Measurements from ENCODE around the gene EXD3.
"Not testable (repeated sequence)": the region's sequence is repeated elsewhere in the genome, so short reads cannot be mapped to it uniquely, and the experiment has no call there.

The EXD3 gene

DNA sequence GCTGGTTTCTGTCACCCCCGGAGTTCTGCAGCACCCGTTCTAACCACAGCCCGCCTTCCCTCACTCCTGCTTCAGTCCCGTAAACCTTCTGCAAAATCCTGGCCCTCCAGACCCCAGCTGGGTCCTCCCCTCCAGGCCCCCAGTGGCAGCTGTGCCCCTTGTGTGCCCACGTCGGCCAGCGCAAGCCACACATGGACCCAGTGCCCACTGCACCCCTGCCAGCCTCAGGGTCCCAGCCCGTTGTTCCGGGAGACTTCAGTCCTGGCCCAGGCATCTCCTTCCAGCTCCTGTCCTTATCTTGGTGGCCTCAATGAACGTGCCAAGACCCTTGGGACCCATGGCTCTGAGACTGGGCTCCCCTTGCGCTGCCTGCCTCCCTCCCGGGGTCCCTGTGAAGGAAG, 43.2 kb downstream of the EXD3 start:
- no peaks in the 10 kb centered on the region for H3K27me3 ChIP-seq

DNA sequence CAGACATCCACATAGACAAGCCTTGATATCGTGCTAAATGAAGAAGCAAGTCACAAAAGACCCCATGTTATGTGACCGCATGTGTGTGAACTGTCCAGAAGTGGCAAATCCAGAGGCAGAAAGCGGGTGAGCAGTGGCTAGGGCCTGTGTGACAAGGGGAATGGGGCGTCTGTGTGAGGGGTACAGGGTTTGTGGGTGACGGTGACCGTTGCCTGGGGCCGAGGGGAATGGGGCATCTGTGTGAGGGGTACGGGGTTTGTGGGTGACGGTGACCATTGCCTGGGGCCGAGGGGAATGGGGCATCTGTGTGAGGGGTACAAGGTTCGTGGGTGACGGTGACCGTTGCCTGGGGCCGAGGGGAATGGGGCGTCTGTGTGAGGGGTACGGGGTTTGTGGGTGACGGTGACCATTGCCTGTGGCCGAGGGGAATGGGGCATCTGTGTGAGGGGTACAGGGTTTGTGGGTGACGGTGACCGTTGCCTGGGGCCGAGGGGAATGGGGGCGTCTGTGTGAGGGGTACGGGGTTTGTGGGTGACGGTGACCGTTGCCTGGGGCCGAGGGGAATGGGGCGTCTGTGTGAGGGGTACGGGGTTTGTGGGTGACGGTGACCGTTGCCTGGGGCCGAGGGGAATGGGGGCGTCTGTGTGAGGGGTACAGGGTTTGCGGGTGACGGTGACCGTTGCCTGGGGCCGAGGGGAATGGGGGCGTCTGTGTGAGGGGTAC, 44.1 kb downstream of the EXD3 start:
- not testable (repeated sequence) for H3K27ac ChIP-seq; H3K4me3 ChIP-seq (ENCODE audit: low read depth in 1 of 2, low read length in 1 of 2); H3K4me1 ChIP-seq (ENCODE audit: control insufficient read depth in 1 of 2, insufficient read depth in 1 of 2, low read depth in 1 of 2, low read length in 1 of 2); H3K27me3 ChIP-seq; H3K36me3 ChIP-seq; H3K9me3 ChIP-seq

More for the DNA sequence above, 43.2 kb downstream of the EXD3 start:
- Histone ChIP-seq H3K4me1 (ENCODE audit: control insufficient read depth in 1 of 2, insufficient read depth in 1 of 2, low read depth in 1 of 2, low read length in 1 of 2) (no peaks in the 10 kb centered on the region), H3K4me3 (ENCODE audit: low read depth in 1 of 2, low read length in 1 of 2) (no peak overlapping the region), H3K27ac (no peak overlapping the region), H3K36me3 (no peaks in the 10 kb centered on the region), H3K9me3 (peaks cover 3% of the 10 kb centered on the region)
- TF ChIP-seq, protein P1, sequence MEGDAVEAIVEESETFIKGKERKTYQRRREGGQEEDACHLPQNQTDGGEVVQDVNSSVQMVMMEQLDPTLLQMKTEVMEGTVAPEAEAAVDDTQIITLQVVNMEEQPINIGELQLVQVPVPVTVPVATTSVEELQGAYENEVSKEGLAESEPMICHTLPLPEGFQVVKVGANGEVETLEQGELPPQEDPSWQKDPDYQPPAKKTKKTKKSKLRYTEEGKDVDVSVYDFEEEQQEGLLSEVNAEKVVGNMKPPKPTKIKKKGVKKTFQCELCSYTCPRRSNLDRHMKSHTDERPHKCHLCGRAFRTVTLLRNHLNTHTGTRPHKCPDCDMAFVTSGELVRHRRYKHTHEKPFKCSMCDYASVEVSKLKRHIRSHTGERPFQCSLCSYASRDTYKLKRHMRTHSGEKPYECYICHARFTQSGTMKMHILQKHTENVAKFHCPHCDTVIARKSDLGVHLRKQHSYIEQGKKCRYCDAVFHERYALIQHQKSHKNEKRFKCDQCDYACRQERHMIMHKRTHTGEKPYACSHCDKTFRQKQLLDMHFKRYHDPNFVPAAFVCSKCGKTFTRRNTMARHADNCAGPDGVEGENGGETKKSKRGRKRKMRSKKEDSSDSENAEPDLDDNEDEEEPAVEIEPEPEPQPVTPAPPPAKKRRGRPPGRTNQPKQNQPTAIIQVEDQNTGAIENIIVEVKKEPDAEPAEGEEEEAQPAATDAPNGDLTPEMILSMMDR (IDR thresholded peaks at IDR 0.05), result no peak

DNA sequence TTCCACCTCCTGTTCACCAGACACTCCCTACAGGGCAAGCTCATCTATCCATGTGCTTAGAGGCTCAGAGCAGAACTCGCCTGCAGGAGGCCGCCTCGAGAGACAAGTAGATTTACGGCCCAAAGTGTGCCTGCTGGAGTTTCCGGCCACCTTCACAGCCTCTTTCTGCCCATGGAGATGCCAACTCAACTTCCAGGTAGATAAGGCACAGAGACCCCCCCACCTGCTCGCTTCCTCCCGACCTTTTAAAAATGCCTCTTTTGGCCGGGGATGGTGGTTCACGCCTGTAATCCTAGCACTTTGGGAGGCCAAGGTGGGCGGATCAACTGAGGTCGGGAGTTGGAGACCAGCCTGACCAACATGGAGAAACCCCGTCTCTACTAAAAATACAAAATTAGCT, 46.6 kb downstream of the EXD3 start:
- Histone ChIP-seq H3K36me3 (no peaks in the 10 kb centered on the region), H3K4me3 (ENCODE audit: low read depth in 1 of 2, low read length in 1 of 2) (no peak overlapping the region), H3K9me3 (peaks cover 3% of the 10 kb centered on the region), H3K4me1 (ENCODE audit: control insufficient read depth in 1 of 2, insufficient read depth in 1 of 2, low read depth in 1 of 2, low read length in 1 of 2) (no peaks in the 10 kb centered on the region), H3K27me3 (no peaks in the 10 kb centered on the region), H3K27ac (no peak overlapping the region)
- TF ChIP-seq, protein P1 (IDR thresholded peaks at IDR 0.05), result no peak

DNA sequence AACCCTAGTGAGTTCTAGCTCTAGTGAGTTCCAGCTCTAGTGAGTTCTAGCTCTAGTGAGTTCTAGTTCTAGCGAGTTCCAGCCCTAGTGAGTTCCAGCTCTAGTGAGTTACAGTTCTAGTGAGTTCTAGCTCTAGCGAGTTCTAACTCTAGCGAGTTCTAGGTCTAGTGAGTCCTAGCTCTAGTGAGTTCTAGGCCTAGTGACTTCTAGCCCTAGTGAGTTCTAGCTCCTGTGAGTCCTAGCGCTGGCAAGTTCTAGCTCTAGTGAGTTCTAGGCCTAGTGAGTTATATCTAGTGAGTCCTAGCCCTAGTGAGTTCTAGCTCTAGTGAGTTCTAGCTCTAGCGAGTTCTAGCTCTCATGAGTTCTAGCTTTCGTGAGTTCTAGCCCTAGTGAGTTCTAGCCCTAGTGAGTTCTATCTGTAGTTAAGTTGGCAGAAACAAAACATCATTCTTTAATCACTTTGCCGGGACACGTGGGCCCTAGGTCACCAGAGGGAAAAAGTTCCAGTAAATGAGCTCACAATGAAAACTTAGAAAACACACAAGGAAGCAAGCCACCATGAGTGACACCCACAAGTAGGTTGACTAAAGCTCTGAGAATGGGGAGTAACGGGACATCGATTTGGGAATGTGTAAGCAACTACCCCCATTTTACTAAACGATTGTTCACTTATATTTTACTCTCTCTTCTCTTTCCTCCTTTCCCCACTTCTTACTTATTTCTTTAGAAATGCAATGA, 47.5 kb downstream of the EXD3 start:
- H3K36me3 ChIP-seq, result no peaks in the 10 kb centered on the region
- peaks cover 3% of the 10 kb centered on the region for H3K9me3 ChIP-seq
- TF ChIP-seq, protein P1 (IDR thresholded peaks at IDR 0.05), result no peak
- no peaks in the 10 kb centered on the region for H3K4me1 ChIP-seq (ENCODE audit: control insufficient read depth in 1 of 2, insufficient read depth in 1 of 2, low read depth in 1 of 2, low read length in 1 of 2)
- H3K27ac ChIP-seq, result no peak overlapping the region
- H3K27me3 ChIP-seq, result no peaks in the 10 kb centered on the region
- no peak overlapping the region for H3K4me3 ChIP-seq (ENCODE audit: low read depth in 1 of 2, low read length in 1 of 2)

DNA sequence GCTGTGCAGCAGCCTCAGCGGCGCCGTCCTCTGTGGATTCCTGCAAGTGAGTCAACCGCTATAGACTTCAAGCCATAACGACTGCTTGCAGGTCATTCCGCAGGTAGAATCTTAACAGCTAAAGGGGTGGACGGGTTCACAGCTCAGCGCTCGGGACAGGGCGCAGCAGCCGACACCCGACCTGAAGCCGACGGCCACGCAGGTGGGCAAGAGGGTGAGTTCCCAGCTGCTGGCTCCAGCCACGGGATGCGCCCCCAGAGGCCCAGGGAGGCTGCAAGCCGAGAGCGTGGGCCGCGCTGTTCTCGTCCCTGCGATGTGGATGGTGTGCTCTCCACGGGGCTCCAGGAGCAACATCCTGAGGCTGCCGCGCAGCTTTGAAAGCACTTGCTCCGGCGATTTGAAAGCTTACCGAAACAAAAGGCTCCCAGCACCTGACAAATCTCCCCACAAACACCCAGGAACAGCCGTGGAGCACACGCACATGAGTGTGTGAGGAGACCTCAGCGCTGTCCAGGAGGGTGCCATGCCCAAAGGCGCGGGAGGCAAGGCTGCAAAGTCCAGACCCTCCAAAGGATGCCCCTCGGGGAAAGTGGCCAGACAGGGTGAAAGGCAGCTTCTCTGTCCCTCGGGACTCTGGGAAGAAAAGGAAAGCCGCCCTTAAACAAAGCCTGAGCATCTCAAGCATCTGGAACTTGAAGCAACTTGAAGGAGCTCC, 48.7 kb downstream of the EXD3 start:
- Histone ChIP-seq H3K4me3 (ENCODE audit: low read depth in 1 of 2, low read length in 1 of 2) (no peak overlapping the region), H3K4me1 (ENCODE audit: control insufficient read depth in 1 of 2, insufficient read depth in 1 of 2, low read depth in 1 of 2, low read length in 1 of 2) (no peaks in the 10 kb centered on the region), H3K36me3 (no peaks in the 10 kb centered on the region), H3K27me3 (no peaks in the 10 kb centered on the region), H3K27ac (no peak overlapping the region), H3K9me3 (no peaks in the 10 kb centered on the region)
- TF ChIP-seq, protein P1 (IDR thresholded peaks at IDR 0.05), result no peak

DNA sequence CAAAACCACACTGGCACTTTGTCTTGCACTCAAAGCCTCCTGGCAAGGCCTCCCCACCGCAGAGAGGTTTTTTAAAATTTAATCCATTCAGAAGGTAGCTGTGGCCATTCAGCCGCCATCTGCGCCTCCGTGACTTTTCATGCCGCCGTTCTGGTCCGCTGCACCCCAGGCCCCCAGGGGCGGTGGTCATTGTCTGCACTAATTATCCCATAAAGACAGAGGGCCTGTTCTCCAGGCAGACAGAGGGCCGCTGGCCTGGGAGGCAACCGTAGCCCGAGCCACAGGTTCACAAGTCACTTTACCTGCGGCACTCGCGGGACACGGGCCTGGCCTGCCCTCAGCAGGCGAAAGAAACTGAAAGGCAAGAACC, 49.4 kb downstream of the EXD3 start:
- Histone ChIP-seq H3K27ac (no peak overlapping the region), H3K9me3 (no peaks in the 10 kb centered on the region), H3K36me3 (no peaks in the 10 kb centered on the region), H3K4me3 (ENCODE audit: low read depth in 1 of 2, low read length in 1 of 2) (no peak overlapping the region), H3K4me1 (ENCODE audit: control insufficient read depth in 1 of 2, insufficient read depth in 1 of 2, low read depth in 1 of 2, low read length in 1 of 2) (no peaks in the 10 kb centered on the region), H3K27me3 (no peaks in the 10 kb centered on the region)
- TF ChIP-seq, protein P1 (IDR thresholded peaks at IDR 0.05), result no peak

All from neutrophil (primary cell).